HepG2 (cell line): ENCODE measurements around the gene FAM171A2. TPM values are rescaled to one million over a fixed set of nuclear protein-coding genes. Genes with fewer than 3 reads are reported as not detected.

Source experiments
- ADNP ChIP-seq: sonication (generic); formaldehyde crosslinking; IDR thresholded peaks from 2 replicates; pipeline ENCODE4 v1.4.0; 2020; ENCODE audit warnings: missing genetic modification reagents
- CSRNP1 ChIP-seq: sonication (generic); formaldehyde crosslinking; IDR thresholded peaks from 2 replicates; pipeline ENCODE4 v1.8.1; 2023; ENCODE audit warnings: mild to moderate bottlenecking, missing genetic modification reagents
- FOXC1 ChIP-seq: sonication (generic); formaldehyde crosslinking; IDR thresholded peaks from 2 replicates; pipeline ENCODE4 v1.8.0; 2022; ENCODE audit warnings: mild to moderate bottlenecking, missing genetic modification reagents, borderline replicate concordance
- IKZF4 ChIP-seq: sonication (generic); formaldehyde crosslinking; IDR thresholded peaks from 2 replicates; pipeline ENCODE4 v1.5.1; 2020; ENCODE audit warnings: borderline replicate concordance, mild to moderate bottlenecking, low read depth, missing genetic modification reagents; ENCODE audit errors: not compliant biosample characterization
- IKZF5 ChIP-seq: IDR thresholded peaks from 2 replicates; pipeline ENCODE4 v1.6.1; 2018; ENCODE audit warnings: missing genetic modification reagents, mild to moderate bottlenecking, missing compliant biosample characterization
- MAF1 ChIP-seq: sonication (generic); formaldehyde crosslinking; IDR thresholded peaks from 2 replicates; pipeline ENCODE4 v1.5.0; 2020; ENCODE audit warnings: missing genetic modification reagents, borderline replicate concordance
- NAIF1 ChIP-seq: sonication (generic); formaldehyde crosslinking; IDR thresholded peaks from 2 replicates; pipeline ENCODE4 v1.5.0; 2020; ENCODE audit warnings: mild to moderate bottlenecking, missing genetic modification reagents, borderline replicate concordance
- PHF8 ChIP-seq: sonication (generic); formaldehyde crosslinking; IDR thresholded peaks from 2 replicates; pipeline ENCODE4 v1.5.0; 2020; ENCODE audit warnings: missing genetic modification reagents
- PRPF4 ChIP-seq: fragments of 200-400 bp; formaldehyde crosslinking; IDR thresholded peaks from 2 replicates; pipeline ENCODE4 v1.6.1; 2016; ENCODE audit warnings: low read length, low read depth; ENCODE audit not compliant: poor library complexity, severe bottlenecking
- REPIN1 ChIP-seq: sonication (generic); formaldehyde crosslinking; IDR thresholded peaks from 2 replicates; pipeline ENCODE4 v1.8.0; 2022; ENCODE audit warnings: missing genetic modification reagents, low read depth, mild to moderate bottlenecking, borderline replicate concordance
- SSRP1 ChIP-seq: IDR thresholded peaks from 2 replicates; pipeline ENCODE4 v1.6.1; 2016; ENCODE audit warnings: control low read depth
- STAT5B ChIP-seq: sonication (generic); formaldehyde crosslinking; IDR thresholded peaks from 2 replicates; pipeline ENCODE4 v1.4.0; 2020; ENCODE audit warnings: missing genetic modification reagents
- THAP7 ChIP-seq: sonication (generic); formaldehyde crosslinking; IDR thresholded peaks from 2 replicates; pipeline ENCODE4 v1.8.1; 2023; ENCODE audit warnings: mild to moderate bottlenecking, missing genetic modification reagents
- TOPORS ChIP-seq: sonication (generic); formaldehyde crosslinking; IDR thresholded peaks from 2 replicates; pipeline ENCODE4 v1.8.0; 2023; ENCODE audit warnings: mild to moderate bottlenecking, missing genetic modification reagents
- XRCC5 ChIP-seq: fragments of 200-400 bp; formaldehyde crosslinking; optimal IDR thresholded peaks from 2 replicates; pipeline ENCODE3; 2017; ENCODE audit warnings: mild to moderate bottlenecking, low read length
- ZFP37 ChIP-seq: sonication (generic); formaldehyde crosslinking; IDR thresholded peaks from 2 replicates; pipeline ENCODE4 v1.4.0; 2020; ENCODE audit warnings: missing genetic modification reagents, borderline replicate concordance
- ZNF121 ChIP-seq: sonication (generic); formaldehyde crosslinking; IDR thresholded peaks from 2 replicates; pipeline ENCODE4 v1.5.0; 2020; ENCODE audit warnings: mild to moderate bottlenecking, missing genetic modification reagents
- ZNF225 ChIP-seq: sonication (generic); formaldehyde crosslinking; IDR thresholded peaks from 2 replicates; pipeline ENCODE4 v1.4.0; 2020; ENCODE audit warnings: mild to moderate bottlenecking, missing genetic modification reagents
- ZNF234 ChIP-seq: sonication (generic); formaldehyde crosslinking; conservative IDR thresholded peaks from 2 replicates; pipeline ENCODE4 v1.5.1; 2020; ENCODE audit warnings: mild to moderate bottlenecking, missing genetic modification reagents
- ZNF296 ChIP-seq: sonication (generic); formaldehyde crosslinking; conservative IDR thresholded peaks from 2 replicates; pipeline ENCODE4 v1.5.0; 2020; ENCODE audit warnings: mild to moderate bottlenecking, missing genetic modification reagents
- ZNF562 ChIP-seq: sonication (generic); formaldehyde crosslinking; IDR thresholded peaks from 2 replicates; pipeline ENCODE4 v1.8.0; 2022; ENCODE audit warnings: missing genetic modification reagents, borderline replicate concordance
- ZNF639 ChIP-seq: conservative IDR thresholded peaks from 2 replicates; pipeline ENCODE4 v1.6.1; 2018; ENCODE audit warnings: missing genetic modification reagents
- polyA plus RNA-seq, 8 experiments: library from polyadenylated mRNA; depleted of rRNA in 3 of 8; stranded (reverse) in 7 of 8; unstranded in 1 of 8; fragments of >200 nt; fragmentation: Illumina TruSeq in 4 of 8; extraction: Trizol in 4 of 8; gene quantifications; 2 replicates each; pipeline versions ENCODE4 v1.2.1 to v1.2.3, GENCODE V29; 2011 to 2016; ENCODE audit warnings: low read depth in 4 of 8, missing spikeins in 1 of 8, mixed read lengths in 1 of 8; ENCODE audit not compliant: insufficient read depth in 1 of 8
- total RNA-seq, 5 experiments: library from RNA; depleted of rRNA; stranded (reverse); fragments of >200 nt; fragmentation: Illumina TruSeq; extraction: Trizol; gene quantifications; 2 replicates each; pipeline ENCODE4 v1.2.3, GENCODE V29; 2016; ENCODE audit warnings: low read depth in 1 of 5
- TF ChIP-seq, protein P1 (sequence below): sonication (generic); formaldehyde crosslinking; IDR thresholded peaks from 2 replicates; pipeline ENCODE4 v1.5.1; 2020; ENCODE audit warnings: mild to moderate bottlenecking, missing genetic modification reagents

FAM171A2 gene
- total and polyA plus RNA-seq, 2 of the 13 experiments (the other 11 are each of a cell fraction or from before 2014, with no cell fraction given), result 1.8 to 3.6 TPM

GRCh38 chr17:44345454-44346026 lies 18.1 kb downstream of the FAM171A2 start (continued):
- TF ChIP-seq, protein P1, sequence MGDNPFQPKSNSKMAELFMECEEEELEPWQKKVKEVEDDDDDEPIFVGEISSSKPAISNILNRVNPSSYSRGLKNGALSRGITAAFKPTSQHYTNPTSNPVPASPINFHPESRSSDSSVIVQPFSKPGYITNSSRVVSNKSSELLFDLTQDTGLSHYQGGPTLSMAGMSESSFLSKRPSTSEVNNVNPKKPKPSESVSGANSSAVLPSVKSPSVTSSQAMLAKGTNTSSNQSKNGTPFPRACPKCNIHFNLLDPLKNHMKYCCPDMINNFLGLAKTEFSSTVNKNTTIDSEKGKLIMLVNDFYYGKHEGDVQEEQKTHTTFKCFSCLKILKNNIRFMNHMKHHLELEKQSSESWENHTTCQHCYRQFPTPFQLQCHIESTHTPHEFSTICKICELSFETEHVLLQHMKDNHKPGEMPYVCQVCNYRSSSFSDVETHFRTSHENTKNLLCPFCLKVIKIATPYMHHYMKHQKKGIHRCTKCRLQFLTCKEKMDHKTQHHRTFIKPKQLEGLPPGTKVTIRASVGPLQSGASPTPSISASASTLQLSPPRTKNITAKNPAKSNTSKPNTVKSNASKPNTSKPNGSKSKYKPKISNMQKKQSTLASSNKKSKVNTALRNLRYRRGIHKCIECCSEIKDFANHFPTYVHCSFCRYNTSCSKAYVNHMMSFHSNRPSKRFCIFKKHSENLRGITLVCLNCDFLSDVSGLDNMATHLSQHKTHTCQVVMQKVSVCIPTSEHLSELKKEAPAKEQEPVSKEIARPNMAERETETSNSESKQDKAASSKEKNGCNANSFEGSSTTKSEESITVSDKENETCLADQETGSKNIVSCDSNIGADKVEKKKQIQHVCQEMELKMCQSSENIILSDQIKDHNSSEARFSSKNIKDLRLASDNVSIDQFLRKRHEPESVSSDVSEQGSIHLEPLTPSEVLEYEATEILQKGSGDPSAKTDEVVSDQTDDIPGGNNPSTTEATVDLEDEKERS (CRISPR knock-in tag), result no peak
- no peak for TF ChIP-seq ZNF296 (CRISPR knock-in tag)
- peak; percentile 49; the same call in 1 of the 2 replicates for TF ChIP-seq REPIN1 (CRISPR knock-in tag)
- peak; percentile 68 for TF ChIP-seq XRCC5
- no peak for TF ChIP-seq PHF8
- no peak for TF ChIP-seq NAIF1 (CRISPR knock-in tag)
- TF ChIP-seq MAF1 (CRISPR knock-in tag), result no peak
- no peak for TF ChIP-seq ZNF234 (CRISPR knock-in tag)
- TF ChIP-seq TOPORS (CRISPR knock-in tag), result no peak; the same call in 1 of the 2 replicates
- TF ChIP-seq THAP7 (CRISPR knock-in tag), result 0 out of 2 replicates have a peak, but pooled peaks have one; percentile 9
- no peak for TF ChIP-seq ZFP37 (CRISPR knock-in tag)
- 0 out of 2 replicates have a peak, but pooled peaks have one; percentile 48 for TF ChIP-seq ZNF225
- 0 out of 2 replicates have a peak, but pooled peaks have one; percentile 18 for TF ChIP-seq FOXC1
- no peak for TF ChIP-seq STAT5B (CRISPR knock-in tag)
- no peak for TF ChIP-seq CSRNP1
- TF ChIP-seq ZNF639 (CRISPR knock-in tag), result no peak
- TF ChIP-seq ZNF121 (CRISPR knock-in tag), result no peak
- no peak for TF ChIP-seq IKZF5
- TF ChIP-seq ADNP (CRISPR knock-in tag), result no peak
- TF ChIP-seq IKZF4 (CRISPR knock-in tag), result no peak
- no peak for TF ChIP-seq ZNF562 (CRISPR knock-in tag)
- no peak for TF ChIP-seq SSRP1 (CRISPR knock-in tag)
- no peak for TF ChIP-seq PRPF4
